Loucy (cell line): Measurements from ENCODE around the gene SC5D.

Experiments
- CTCF ChIP-seq: fragments of 200-600 bp; sonication (generic); conservative IDR thresholded peaks from 2 replicates; pipeline ENCODE4 v1.5.1; 2014; ENCODE audit warnings: mild to moderate bottlenecking, antibody characterized with exemption, low read length
- EZH2phosphoT487 ChIP-seq: fragments of 200-600 bp; IDR thresholded peaks from 2 replicates; pipeline ENCODE4 v1.6.1; 2018; ENCODE audit warnings: antibody characterized with exemption, mild to moderate bottlenecking, moderate library complexity, borderline replicate concordance

GRCh38 chr11:121330614-121331435 lies 38.3 kb downstream of the SC5D start:
- TF ChIP-seq CTCF (no peak), EZH2phosphoT487 (no peak)
